GM19099 (cell line): ENCODE data around the gene RAMP1.

Experiments
- POLR2A ChIP-seq: IDR thresholded peaks from 3 replicates; pipeline ENCODE4 v1.6.1; 2011; ENCODE audit warnings: low read depth; ENCODE audit not compliant: insufficient read length; ENCODE audit errors: extremely low read depth

RAMP1 gene

GRCh38 chr2:237859533-237860272, at the start of gene RAMP1:
TSS of gene RAMP1 (plus strand) at chr2:237859623. CDS start at chr2:237859676, 53 bp downstream.
- TF ChIP-seq POLR2A = no peak

DNA sequence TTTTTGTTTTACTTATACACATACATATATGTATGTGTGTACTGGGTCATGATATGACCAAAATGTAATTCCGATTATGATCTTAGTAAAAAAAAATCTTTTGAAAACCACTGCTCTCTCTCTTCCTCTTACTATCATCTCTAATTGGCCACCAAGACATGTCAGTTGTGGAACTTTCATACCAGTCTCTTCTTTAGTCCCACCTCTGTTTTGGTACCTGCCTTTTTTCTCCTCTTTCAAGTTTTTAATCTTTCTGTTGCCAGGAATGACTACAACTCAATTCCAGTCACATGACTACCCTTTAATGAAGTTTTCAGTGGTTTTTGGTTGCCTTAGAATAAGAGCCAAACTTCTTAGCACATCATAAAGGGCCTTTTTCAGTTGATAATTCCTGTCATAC, 43.8 kb upstream of the RAMP1 start:
- TF ChIP-seq POLR2A = no peak

GRCh38 chr2:237816531-237816930, 42.9 kb upstream of the RAMP1 start:
- TF ChIP-seq POLR2A = no peak

DNA sequence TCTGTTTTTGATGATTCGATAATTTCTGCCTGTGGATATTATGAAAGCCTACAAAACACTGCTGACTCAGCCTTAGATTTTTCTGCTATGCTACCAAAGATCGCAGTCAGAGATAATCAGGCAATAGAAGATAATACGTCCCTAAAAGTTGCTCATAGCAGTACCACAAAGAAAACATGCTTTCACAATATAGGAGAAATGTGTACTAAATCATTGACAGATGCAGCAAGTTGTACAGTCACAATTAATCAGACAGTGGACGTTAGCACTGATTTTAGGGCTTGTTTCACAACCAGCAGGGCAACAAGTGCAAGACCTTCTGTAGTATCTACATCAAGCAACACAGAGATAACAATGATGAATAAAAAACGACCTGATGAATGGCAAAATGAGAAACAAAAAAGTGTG, 41.4 kb upstream of the RAMP1 start:
- no peak for TF ChIP-seq POLR2A

GRCh38 chr2:237819231-237819630, 40.2 kb upstream of the RAMP1 start:
- TF ChIP-seq POLR2A = no peak

GRCh38 chr2:237820421-237820820, 39.0 kb upstream of the RAMP1 start:
- no peak for TF ChIP-seq POLR2A

- TF ChIP-seq POLR2A = no peak
These were observed 35.9 kb upstream of the RAMP1 start for GRCh38 chr2:237823544-237823943.

DNA sequence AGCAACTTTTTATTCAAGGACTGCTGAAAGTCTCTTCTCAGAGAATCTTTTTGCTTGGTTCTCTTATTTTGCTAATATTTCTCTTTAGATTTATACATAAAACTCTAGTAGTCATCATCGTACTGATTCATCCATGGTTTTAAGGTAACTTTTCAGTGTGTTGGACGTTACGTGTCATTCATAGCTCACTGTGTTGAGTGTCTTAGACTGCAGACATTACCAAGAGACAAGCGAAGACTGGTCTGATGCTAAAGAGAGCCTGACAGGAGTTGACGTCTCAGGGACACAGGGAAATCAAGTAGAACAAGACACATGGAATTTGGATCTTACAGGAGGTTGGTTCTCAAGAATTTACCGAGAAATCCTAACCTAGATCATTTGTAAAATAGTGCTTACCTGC, 35.3 kb upstream of the RAMP1 start:
- no peak for TF ChIP-seq POLR2A

- no peak for TF ChIP-seq POLR2A
These were observed 31.9 kb upstream of the RAMP1 start for GRCh38 chr2:237827421-237827987.

DNA sequence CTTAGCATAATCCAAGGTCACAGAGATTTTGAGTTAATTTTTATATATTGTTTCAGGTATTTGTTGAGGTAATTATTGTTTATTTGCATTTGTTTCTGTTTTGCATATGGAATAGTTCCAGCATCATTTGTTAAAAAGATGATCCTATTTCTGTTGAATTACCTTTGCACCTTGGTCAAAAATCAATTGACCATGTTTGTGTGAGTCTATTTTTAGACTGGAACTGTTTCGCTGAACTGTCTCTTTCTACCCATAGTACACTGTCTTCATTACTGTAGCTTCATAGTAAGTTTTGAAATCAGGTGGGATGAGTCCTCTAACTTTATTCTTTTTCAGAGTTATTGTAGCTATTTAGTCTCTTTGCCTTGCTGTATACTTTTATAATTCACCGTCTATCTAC, 28.9 kb upstream of the RAMP1 start:
- TF ChIP-seq POLR2A = no peak

DNA sequence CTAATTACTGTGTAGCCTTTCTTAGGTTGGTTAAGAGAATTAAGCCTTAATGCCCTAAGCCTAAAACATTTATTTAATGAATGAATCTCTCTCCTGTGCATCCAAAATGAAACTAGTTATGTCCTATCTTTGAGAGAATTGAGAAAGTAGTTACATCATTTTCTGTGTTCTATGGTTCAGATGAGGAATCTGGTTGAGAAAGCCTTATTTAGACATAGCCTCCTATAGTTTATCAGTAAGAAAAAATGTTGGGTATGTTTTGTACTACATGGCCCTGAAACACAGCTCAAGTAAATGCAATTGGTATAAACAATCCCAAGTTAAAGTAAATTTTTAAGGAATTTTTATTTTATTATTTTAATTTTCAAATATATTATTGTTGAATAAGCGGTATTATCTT, 25.9 kb upstream of the RAMP1 start:
- TF ChIP-seq POLR2A = no peak

DNA sequence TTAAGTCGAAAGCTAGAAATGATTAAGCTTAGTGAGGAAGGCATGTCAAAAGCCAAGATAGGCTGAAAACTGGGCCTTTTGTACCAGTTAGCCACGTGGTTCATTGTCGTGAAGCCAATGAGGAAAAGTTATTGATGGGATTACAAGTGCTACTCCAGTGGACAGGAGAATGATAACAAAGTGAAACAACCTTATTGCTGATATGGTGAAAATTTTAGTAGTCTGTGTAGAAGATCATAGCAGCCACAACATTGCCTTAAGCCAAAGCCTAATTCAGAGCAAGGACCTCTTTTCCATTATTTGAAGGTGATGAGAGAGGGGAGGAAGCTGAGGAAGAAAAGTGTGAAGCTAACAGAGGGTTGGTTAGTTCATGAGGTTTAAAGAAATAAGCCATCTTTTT, 24.1 kb upstream of the RAMP1 start:
- TF ChIP-seq POLR2A = no peak

DNA sequence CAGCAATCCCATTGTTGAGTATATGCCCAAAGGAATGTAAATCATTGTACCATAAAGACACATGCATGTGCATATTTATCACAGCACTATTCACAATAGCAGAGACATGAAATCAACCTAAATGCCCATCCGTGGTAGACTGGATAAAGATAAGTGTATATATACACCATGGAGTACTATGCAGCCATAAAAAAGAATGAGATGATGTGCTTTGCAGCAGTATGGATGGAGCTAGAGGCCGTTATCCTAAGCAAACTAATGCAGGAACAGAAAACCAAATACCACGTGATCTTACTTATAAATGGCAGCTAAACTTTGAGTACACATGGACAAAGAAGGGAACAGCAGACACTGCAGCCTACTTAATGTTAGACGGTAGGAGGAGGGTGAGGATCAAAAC, 18.4 kb upstream of the RAMP1 start:
- TF ChIP-seq POLR2A = no peak

DNA sequence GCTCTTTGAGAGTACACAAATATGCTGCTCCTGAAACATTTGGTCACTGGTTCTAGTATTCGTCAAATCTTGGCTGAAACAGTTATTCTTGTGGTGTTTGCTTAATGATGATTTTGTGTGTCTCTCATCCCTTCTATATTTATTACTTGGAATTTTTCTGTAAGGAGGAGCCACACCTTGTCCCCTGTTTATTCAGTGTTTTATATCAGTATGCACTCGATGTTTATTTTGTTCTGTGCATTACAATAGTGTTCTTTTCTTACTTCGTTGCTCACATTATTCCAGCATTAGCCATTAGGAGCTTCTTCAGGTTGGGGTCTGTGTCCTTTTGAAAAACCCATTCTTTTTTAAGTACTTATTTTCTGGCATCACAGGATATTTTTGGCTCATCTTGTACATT, 5.1 kb upstream of the RAMP1 start:
- no peak for TF ChIP-seq POLR2A

GRCh38 chr2:237857791-237858190, 1.6 kb upstream of the RAMP1 start:
- no peak for TF ChIP-seq POLR2A

DNA sequence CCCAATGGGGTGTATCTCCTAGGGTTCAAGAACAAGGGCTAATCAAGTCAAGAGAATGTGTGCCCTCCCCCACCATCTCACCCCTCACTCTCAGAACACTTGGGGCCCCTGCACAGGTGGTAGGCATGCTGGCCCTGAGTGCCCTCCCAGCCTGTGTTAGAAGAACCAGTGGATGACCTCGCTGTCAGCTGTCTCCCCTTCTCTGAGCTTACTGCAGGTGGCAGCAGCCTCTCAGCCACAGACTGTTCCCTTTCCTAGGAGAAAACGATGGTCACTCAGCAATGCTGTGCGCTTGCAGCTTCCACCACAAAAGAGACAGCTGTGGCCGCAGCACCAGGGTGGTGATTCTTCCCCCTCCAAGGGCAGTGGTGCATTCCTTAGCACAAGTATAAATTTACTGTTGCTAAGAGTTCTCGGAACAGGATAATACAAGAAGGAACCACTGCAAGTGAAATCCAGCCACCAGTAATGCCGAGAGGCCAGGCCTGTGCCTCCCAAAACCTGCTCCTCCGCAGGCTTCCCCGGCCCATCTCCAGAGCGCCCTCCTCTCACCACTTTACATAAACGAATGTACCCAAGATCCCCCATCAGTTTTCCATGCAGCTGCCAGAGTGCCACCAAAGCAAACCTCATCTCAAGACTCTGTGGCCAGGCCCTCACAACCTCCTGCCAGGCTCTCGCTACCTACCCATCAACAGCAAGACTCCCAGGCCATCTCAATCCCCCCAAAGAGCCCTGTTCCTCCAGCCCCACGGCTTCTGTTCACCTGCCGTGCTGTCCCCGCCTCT, 935 bp upstream of the RAMP1 start:
- TF ChIP-seq POLR2A = no peak
